ENCODE measurements around the gene BEND5.

DNA sequence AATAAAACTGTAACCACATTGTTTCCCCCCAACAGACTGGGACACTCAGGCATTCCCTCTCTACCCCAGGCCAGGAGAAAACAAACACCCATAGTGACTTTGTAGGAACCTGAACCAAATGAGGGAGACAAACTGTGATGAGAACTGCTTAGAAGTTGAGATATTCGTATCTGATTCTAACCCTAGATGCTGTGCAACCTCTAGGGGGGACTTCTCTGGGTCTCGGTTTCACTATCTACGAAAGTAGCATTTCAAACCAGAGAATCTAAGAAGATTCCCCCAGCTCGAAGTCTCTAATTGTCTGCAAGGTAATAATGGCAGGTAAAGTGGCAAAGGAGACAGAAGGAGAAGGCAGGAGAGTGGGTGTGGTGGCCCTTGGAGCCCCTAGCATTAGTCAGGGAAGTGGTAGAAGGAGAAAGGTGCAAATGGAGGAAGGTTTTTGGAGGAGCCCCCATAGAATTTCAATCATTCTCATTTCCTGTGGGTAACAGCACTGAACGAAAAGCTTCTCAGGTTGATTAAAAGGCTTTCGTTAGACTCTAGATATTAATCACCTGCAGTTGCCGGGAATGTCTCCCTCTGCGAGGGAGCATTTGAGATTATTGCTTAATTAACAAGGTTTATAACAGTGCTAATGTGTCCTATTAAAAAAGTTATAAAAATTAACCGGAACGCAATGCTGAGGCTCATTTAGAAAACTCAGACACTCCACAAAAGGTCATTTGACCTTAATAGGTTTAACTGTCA, 46.4 kb downstream of the BEND5 start:
- TF ChIP-seq, protein P1, sequence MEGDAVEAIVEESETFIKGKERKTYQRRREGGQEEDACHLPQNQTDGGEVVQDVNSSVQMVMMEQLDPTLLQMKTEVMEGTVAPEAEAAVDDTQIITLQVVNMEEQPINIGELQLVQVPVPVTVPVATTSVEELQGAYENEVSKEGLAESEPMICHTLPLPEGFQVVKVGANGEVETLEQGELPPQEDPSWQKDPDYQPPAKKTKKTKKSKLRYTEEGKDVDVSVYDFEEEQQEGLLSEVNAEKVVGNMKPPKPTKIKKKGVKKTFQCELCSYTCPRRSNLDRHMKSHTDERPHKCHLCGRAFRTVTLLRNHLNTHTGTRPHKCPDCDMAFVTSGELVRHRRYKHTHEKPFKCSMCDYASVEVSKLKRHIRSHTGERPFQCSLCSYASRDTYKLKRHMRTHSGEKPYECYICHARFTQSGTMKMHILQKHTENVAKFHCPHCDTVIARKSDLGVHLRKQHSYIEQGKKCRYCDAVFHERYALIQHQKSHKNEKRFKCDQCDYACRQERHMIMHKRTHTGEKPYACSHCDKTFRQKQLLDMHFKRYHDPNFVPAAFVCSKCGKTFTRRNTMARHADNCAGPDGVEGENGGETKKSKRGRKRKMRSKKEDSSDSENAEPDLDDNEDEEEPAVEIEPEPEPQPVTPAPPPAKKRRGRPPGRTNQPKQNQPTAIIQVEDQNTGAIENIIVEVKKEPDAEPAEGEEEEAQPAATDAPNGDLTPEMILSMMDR (IDR thresholded peaks at IDR 0.05) = no peak
- TF ChIP-seq POLR2AphosphoS5 (IDR thresholded peaks at IDR 0.05) = no peak
- no peak for TF ChIP-seq EP300 (IDR thresholded peaks at IDR 0.05)
- no peak for TF ChIP-seq POLR2A (IDR thresholded peaks at IDR 0.05; ENCODE audit: low read depth)

All from esophagus muscularis mucosa (tissue), 4 donors.